Lower lobe of right lung (tissue), 2 donors: Measurements from ENCODE around the gene FUOM. TPM values are rescaled to one million over a fixed set of nuclear protein-coding genes. Genes with fewer than 3 reads are reported as not detected.

Source experiments
- ATAC-seq, 2 donors: fragments of 200-7000 bp; cut with Tn5 transposase; one replicate each; pipeline ENCODE4 v1.9.1; 2020 to 2022; ENCODE audit warnings: mild to moderate bottlenecking in 2 of 2, moderate library complexity in 2 of 2
- DNase-seq: peaks from one replicate; pipeline ENCODE4 v3.0.0-alpha.2; 2020
- H3K27ac ChIP-seq: fragments of 200-600 bp; one replicate; pipeline ENCODE4 v1.8.0; 2022
- H3K27me3 ChIP-seq: fragments of 200-600 bp; one replicate; pipeline ENCODE4 v1.8.0; 2022; ENCODE audit warnings: low read depth
- H3K36me3 ChIP-seq: fragments of 200-600 bp; one replicate; pipeline ENCODE4 v1.8.0; 2022; ENCODE audit warnings: mild to moderate bottlenecking
- H3K4me1 ChIP-seq: fragments of 200-600 bp; one replicate; pipeline ENCODE4 v1.8.0; 2022
- H3K4me3 ChIP-seq: fragments of 200-600 bp; one replicate; pipeline ENCODE4 v1.8.0; 2022; ENCODE audit warnings: mild to moderate bottlenecking
- H3K9me3 ChIP-seq: fragments of 200-600 bp; one replicate; pipeline ENCODE4 v1.8.0; 2022
- CTCF ChIP-seq: fragments of 200-600 bp; IDR thresholded peaks from one replicate; pipeline ENCODE4 v1.8.0; 2022; ENCODE audit warnings: antibody characterized with exemption, mild to moderate bottlenecking
- intact Hi-C: fragments of 100-400 bp; cut with DNase I; formaldehyde crosslinking; loops from one replicate; pipeline ENCODE4 v1.11.0; 2022
- total RNA-seq: library from RNA; stranded (reverse); fragmentation: NEBNext Ultra II Directional; extraction: Animal tissue kit (Norgen Biotek cat#: 25700); gene quantifications from one replicate; pipeline ENCODE4 v1.2.1, GENCODE V29; 2021
- donor health status: DM: no; HTN: yes; CAD: no; lungs with severe emphysema.

The FUOM gene
- total RNA-seq, 1 donor from 2014 or later = 31.0 TPM

GRCh38 chr10:133318494-133319127 lies 39.2 kb downstream of the FUOM start:
- peak; percentile 78 for TF ChIP-seq CTCF
- H3K36me3 ChIP-seq = no peaks in the 10 kb centered on the region
- DNase-seq (peak; percentile 81), ATAC-seq (peak; percentile 94 to 95)
- peak overlapping the region; percentile 44 for H3K4me3 ChIP-seq
- peaks cover 7% of the 10 kb centered on the region for H3K4me1 ChIP-seq
- peaks cover 9% of the 10 kb centered on the region for H3K27me3 ChIP-seq
- no peak overlapping the region for H3K27ac ChIP-seq
- intact Hi-C loops = no loop called here
- H3K9me3 ChIP-seq = no peaks in the 10 kb centered on the region

DNA sequence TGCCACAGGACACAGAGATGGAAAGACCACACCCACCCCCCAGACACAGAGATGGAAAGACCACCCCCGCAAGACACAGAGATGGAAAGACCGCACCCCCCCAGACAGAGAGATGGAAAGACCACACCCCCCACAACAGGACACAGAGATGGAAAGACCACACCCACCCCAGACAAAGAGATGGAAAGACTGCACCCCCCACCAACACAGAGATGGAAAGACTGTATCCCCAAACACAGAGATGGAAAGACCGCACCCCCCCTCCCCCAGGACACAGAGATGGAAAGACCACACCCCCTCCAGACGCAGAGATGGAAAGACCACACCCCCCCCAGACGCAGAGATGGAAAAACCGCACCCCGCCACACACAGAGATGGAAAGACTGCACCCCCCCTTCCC lies 41.1 kb downstream of the FUOM start:
- peaks cover 7% of the 10 kb centered on the region for H3K27me3 ChIP-seq
- H3K4me3 ChIP-seq = no peak overlapping the region
- H3K4me1 ChIP-seq = peaks cover 7% of the 10 kb centered on the region
- intact Hi-C loops = no loop called here
- ATAC-seq (no peak), DNase-seq (peak; percentile 14)
- no peak for TF ChIP-seq CTCF
- no peaks in the 10 kb centered on the region for H3K9me3 ChIP-seq
- peaks cover 18% of the 10 kb centered on the region for H3K36me3 ChIP-seq
- no peak overlapping the region for H3K27ac ChIP-seq

- Histone ChIP-seq H3K27ac (no peak overlapping the region), H3K4me1 (peaks cover 7% of the 10 kb centered on the region), H3K9me3 (no peaks in the 10 kb centered on the region), H3K27me3 (peaks cover 7% of the 10 kb centered on the region), H3K4me3 (no peak overlapping the region), H3K36me3 (peaks cover 23% of the 10 kb centered on the region)
- ATAC-seq (no peak), DNase-seq (peak; percentile 18)
- intact Hi-C loops = no loop called here
- TF ChIP-seq CTCF = no peak
Measured at GRCh38 chr10:133316266-133316665, 41.6 kb downstream of the FUOM start.

GRCh38 chr10:133315847-133316246 lies 42.0 kb downstream of the FUOM start:
- Histone ChIP-seq H3K27ac (no peak overlapping the region), H3K27me3 (peaks cover 7% of the 10 kb centered on the region), H3K36me3 (peaks cover 27% of the 10 kb centered on the region), H3K4me1 (peaks cover 7% of the 10 kb centered on the region), H3K9me3 (no peaks in the 10 kb centered on the region), H3K4me3 (no peak overlapping the region)
- DNase-seq (peak; percentile 7), ATAC-seq (no peak)
- intact Hi-C loops = no loop called here
- TF ChIP-seq CTCF = no peak

DNA sequence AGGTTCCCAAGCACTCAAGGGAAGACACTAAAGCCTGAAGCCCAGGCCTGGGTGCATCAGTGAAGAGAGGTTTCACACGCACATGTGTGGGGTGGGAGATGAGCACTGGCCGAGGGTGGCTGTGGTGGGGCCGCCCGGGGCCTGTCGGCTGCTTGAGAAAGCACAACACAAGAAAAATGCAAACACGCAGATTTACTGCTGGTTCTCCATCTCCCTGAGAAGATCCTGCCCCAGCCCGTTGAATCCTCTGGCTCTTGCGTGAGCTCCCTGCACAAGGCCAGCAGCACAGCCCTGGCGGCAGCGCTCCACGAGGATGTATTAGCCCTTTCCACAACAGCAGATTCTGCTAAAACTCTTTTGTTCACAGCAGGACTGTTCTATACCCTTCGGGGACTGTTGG lies 42.9 kb downstream of the FUOM start:
- peak; percentile 24 for DNase-seq
- H3K36me3 ChIP-seq = peaks cover 36% of the 10 kb centered on the region
- no peak overlapping the region for H3K4me3 ChIP-seq
- intact Hi-C loops = no loop called here
- H3K27me3 ChIP-seq = peaks cover 7% of the 10 kb centered on the region
- TF ChIP-seq CTCF = no peak
- H3K4me1 ChIP-seq = peaks cover 7% of the 10 kb centered on the region
- ATAC-seq = no peak
- no peaks in the 10 kb centered on the region for H3K9me3 ChIP-seq
- no peak overlapping the region for H3K27ac ChIP-seq
